Right lobe of liver (tissue), 6 donors: ENCODE results near the gene RELL1. TPM values are rescaled to one million over a fixed set of nuclear protein-coding genes. Genes with fewer than 3 reads are reported as not detected.
A peak's percentile ranks its signal among the peaks of the same experiment; 100 is the strongest.

Experiments
- ATAC-seq, 4 donors: fragments of 200-7000 bp; cut with Tn5 transposase; one replicate each; pipeline ENCODE4 v1.9.1; 2020; ENCODE audit warnings: mild to moderate bottlenecking in 4 of 4, moderate library complexity in 4 of 4
- DNase-seq, 3 donors: peaks; one replicate each; pipeline ENCODE4 v3.0.0-alpha.2; 2020
- H3K27ac ChIP-seq, 3 donors: fragments of 200-600 bp; one replicate each; pipeline ENCODE4 v1.8.0; 2022
- H3K27me3 ChIP-seq, 2 donors: fragments of 200-600 bp; one replicate each; pipeline ENCODE4 v1.8.0; 2022
- H3K36me3 ChIP-seq, 4 donors: fragments of 200-600 bp; sonication (generic) in 1 of 4; one replicate each; pipeline versions ENCODE4 v1.5.1 to v1.8.0; 2017 to 2022; ENCODE audit warnings: control low read depth in 1 of 4
- H3K4me1 ChIP-seq, 4 donors: fragments of 200-600 bp; sonication (generic) in 1 of 4; one replicate each; pipeline versions ENCODE4 v1.5.1 to v1.8.0; 2017 to 2022; ENCODE audit warnings: control low read depth in 1 of 4
- H3K4me3 ChIP-seq, 3 donors: fragments of 200-600 bp; one replicate each; pipeline ENCODE4 v1.8.0; 2022
- H3K9me3 ChIP-seq, 4 donors: fragments of 200-600 bp; sonication (generic) in 1 of 4; one replicate each; pipeline versions ENCODE4 v1.5.1 to v1.8.0; 2017 to 2022; ENCODE audit warnings: control low read depth in 1 of 4
- CTCF ChIP-seq, 4 donors: fragments of 200-600 bp in 3 of 4; fragments of 450-650 bp in 1 of 4; IDR thresholded peaks; one replicate each; pipeline versions ENCODE4 v1.5.1 to v1.8.0; 2016 to 2022; ENCODE audit warnings: antibody characterized with exemption in 4 of 4, mild to moderate bottlenecking in 2 of 4
- POLR2A ChIP-seq: fragments of 450-650 bp; IDR thresholded peaks from one replicate; pipeline ENCODE4 v1.6.1; 2017; ENCODE audit warnings: antibody characterized with exemption, mild to moderate bottlenecking
- WGBS: methylation state at CpG from one replicate; pipeline ENCODE4 v1.1.6; 2018; ENCODE audit warnings: low coverage, low lambda C conversion rate; ENCODE audit not compliant: insufficient coverage; ENCODE audit errors: missing lambda C conversion rate; 5-methylcytosine and 5-hydroxymethylcytosine counted together
- intact Hi-C, 2 donors: fragments of 100-400 bp; cut with DNase I; formaldehyde crosslinking; loops; one replicate each; pipeline versions ENCODE4 v1.11.2 to v1.14.1; 2022
- long read RNA-seq: library from polyadenylated mRNA; unstranded; transcript quantifications from one replicate; pipeline ENCODE4 v2.0.0, GENCODE V29; 2019
- total RNA-seq, 6 experiments: library from RNA; depleted of rRNA in 2 of 6; stranded (reverse); fragments of >200 nt in 2 of 6; fragmentation: NEBNext Ultra II Directional in 3 of 6; extraction: Animal tissue kit (Norgen Biotek cat#: 25700) in 3 of 6; gene quantifications; one replicate each; pipeline versions ENCODE4 v1.1.0 to v1.2.4, GENCODE V29; 2016 to 2023
- donor health status: DM: no; HTN: yes; CAD: no.
- donor health status: DM: no; HTN: no; CAD: no.
- donor health status: DM: no; HTN: no; CAD: no.
- donor health status: DM: no; HTN: yes; CAD: no.
- donor health status: DM: no; HTN: yes; CAD: no.

RELL1 gene
- 10 to 100 TPM in 1 of 6 experiments, 1 to 10 TPM in 5; 5.7 to 14.6 (median 7.8) TPM for total RNA-seq
- long read RNA-seq, result 0 reads

GRCh38 chr4:37686373-37687193 is at the start of gene RELL1:
Gene RELL1 (minus strand): TSS chr4:37686376. CDS start chr4:37686287, 89 bp downstream.
- under 1% methylated on average over 42 of the region's 58 CpGs for WGBS
- H3K4me1 ChIP-seq, result peaks cover 0 to 28% (median 2%) of the 10 kb centered on the region in 4 donors

GRCh38 chr4:37735578-37735977 is 49.4 kb upstream of the RELL1 start:
- 58% methylated on average over 5 of the region's 5 CpGs for WGBS
- ATAC-seq, result peak in 3 of 4 donors; percentile 34 to 53 (median 42)
- Histone ChIP-seq H3K4me3 (no peak overlapping the region), H3K27me3 (no peaks in the 10 kb centered on the region), H3K9me3 (no peaks in the 10 kb centered on the region), H3K27ac (no peak overlapping the region), H3K4me1 (peaks cover 0 to 13% (median 3%) of the 10 kb centered on the region in 4 donors), H3K36me3 (no peaks in the 10 kb centered on the region)
- TF ChIP-seq CTCF (IDR thresholded peaks at IDR 0.05) (no peak), POLR2A (no peak)
- DNase-seq, result no peak
- intact Hi-C loops, result no loop called here

More at GRCh38 chr4:37686373-37687193, at the start of gene RELL1:
- Histone ChIP-seq H3K36me3 (no peaks in the 10 kb centered on the region), H3K27me3 (no peaks in the 10 kb centered on the region), H3K4me3 (peak within 1 kb of the TSS; percentile 67 to 97 (median 72)), H3K27ac (peak within 1 kb of the TSS; percentile 79 to 90 (median 89)), H3K9me3 (no peaks in the 10 kb centered on the region)
- DNase-seq, result peak; percentile 100
- TF ChIP-seq CTCF (IDR thresholded peaks at IDR 0.05), result no peak
- peak; percentile 3 for TF ChIP-seq POLR2A
- peak; percentile 90 to 95 (median 92) for ATAC-seq
- intact Hi-C loops, result no loop called here

GRCh38 chr4:37734989-37735388 is 48.8 kb upstream of the RELL1 start:
- H3K4me1 ChIP-seq, result peaks cover 0 to 13% (median 3%) of the 10 kb centered on the region in 4 donors
- TF ChIP-seq POLR2A, result no peak
- 89% methylated on average over 3 of the region's 3 CpGs for WGBS
- H3K27me3 ChIP-seq, result no peaks in the 10 kb centered on the region
- H3K36me3 ChIP-seq, result no peaks in the 10 kb centered on the region
- no peaks in the 10 kb centered on the region for H3K9me3 ChIP-seq
- intact Hi-C loops, result no loop called here
- no peak overlapping the region for H3K4me3 ChIP-seq
- H3K27ac ChIP-seq, result no peak overlapping the region
- ATAC-seq, result no peak
- DNase-seq, result no peak

- Histone ChIP-seq H3K27me3 (no peaks in the 10 kb centered on the region), H3K4me3 (no peak overlapping the region), H3K9me3 (no peaks in the 10 kb centered on the region), H3K4me1 (peaks cover 0 to 13% (median 3%) of the 10 kb centered on the region in 4 donors), H3K27ac (no peak overlapping the region), H3K36me3 (no peaks in the 10 kb centered on the region)
- no peak for TF ChIP-seq CTCF (IDR thresholded peaks at IDR 0.05)
- no peak for TF ChIP-seq POLR2A
- WGBS, result 19% methylated on average over 6 of the region's 6 CpGs
- ATAC-seq (peak; percentile 87 to 93 (median 92)), DNase-seq (peak in 1 of 3 donors; percentile 58)
- intact Hi-C loops, result no loop called here
Observed at GRCh38 chr4:37733240-37733867, 47.2 kb upstream of the RELL1 start.
